ENCODE data around the gene LRRC26.

DNA sequence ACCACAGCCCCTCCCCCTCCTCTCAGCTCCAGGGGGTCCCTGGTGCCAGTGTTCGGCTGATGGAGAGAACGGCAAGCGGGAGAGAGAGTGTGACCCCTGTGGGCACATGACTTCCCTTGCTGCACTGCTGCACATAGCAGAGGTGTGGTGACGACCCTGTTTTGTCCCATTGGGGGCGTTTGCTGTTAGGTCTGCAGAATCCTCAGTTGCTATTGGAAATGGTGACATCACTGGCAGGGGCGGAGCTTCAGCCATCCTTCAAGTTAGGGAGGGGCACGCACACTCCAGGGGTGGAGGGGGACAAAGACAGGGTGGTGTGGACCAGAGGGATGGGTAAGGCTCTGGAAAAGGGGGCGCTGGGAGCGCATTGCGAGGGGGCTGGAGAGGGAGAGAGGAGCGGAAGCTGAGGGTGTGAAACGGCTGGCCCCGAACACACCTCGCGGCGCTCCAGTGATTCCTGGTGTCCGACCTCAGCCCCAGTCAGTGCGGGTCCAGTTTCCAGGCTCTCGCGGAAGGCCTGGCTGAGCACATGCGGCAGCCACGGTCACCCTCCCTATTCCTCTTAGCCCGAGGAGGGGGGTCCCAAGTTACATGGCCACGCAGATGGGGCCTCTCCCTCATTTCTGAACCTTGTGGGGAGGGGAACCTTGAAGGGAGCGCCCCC, 31.7 kb downstream of the LRRC26 start:
- TF ChIP-seq, protein P1, sequence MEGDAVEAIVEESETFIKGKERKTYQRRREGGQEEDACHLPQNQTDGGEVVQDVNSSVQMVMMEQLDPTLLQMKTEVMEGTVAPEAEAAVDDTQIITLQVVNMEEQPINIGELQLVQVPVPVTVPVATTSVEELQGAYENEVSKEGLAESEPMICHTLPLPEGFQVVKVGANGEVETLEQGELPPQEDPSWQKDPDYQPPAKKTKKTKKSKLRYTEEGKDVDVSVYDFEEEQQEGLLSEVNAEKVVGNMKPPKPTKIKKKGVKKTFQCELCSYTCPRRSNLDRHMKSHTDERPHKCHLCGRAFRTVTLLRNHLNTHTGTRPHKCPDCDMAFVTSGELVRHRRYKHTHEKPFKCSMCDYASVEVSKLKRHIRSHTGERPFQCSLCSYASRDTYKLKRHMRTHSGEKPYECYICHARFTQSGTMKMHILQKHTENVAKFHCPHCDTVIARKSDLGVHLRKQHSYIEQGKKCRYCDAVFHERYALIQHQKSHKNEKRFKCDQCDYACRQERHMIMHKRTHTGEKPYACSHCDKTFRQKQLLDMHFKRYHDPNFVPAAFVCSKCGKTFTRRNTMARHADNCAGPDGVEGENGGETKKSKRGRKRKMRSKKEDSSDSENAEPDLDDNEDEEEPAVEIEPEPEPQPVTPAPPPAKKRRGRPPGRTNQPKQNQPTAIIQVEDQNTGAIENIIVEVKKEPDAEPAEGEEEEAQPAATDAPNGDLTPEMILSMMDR (optimal IDR thresholded peaks at IDR 0.05 in 1 of 3, IDR thresholded peaks at IDR 0.05 in 1 of 3, conservative IDR thresholded peaks at IDR 0.05 in 1 of 3; ENCODE audit: extremely low read depth in 1 of 3, insufficient read depth in 2 of 3, low read length in 3 of 3), result no peak
- TF ChIP-seq EZH2 (IDR thresholded peaks at IDR 0.05; ENCODE audit: low read length), result no peak

Data from keratinocyte (primary cell).